ENCODE measurements around the gene SNORC.
"Not testable (repeated sequence)": the region's sequence is repeated elsewhere in the genome, so short reads cannot be mapped to it uniquely, and the experiment has no call there.

SNORC gene
- 0.78 to 1.1 reads per million in 2 experiments for total RNA-seq

DNA sequence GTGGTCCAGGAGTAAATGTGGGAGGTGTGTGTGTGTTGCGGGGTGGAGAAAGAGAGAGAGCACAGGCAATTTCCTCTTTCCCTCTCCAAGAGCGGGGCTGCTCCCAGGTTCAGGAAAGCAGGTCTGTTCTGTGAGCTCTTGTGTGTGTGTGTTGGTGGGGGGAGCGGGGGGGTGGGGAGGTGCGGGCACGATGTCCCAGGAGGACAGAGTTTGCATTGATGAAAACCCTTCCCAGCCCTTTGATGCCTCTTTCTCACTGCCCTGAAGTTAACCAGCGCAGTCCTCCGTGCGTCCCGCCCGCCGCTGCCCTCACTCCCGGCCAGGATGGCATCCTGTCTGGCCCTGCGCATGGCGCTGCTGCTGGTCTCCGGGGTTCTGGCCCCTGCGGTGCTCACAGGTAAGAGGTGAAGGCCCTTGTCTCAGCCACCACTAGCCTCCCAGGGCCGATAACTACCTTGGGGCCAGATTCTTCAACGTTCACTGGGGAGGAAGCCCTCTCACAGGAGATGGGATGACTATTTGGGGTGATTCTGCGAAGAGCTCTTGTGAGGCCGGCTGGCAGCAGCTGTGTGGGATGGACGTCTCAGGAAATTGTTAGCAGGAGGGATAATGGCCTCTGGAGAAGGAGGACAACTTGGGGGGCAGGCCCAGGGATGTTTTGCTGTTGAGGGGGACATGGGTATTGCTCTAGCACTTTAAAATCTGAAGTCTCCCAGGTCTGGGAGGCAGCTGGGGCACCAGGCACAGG lies at the start of gene SNORC:
SNORC (plus strand) TSS at position 247 of the 748 bp plus-strand sequence; CDS start at position 325, 78 bp downstream.
- no peak for DNase-seq (ENCODE audit: low read depth)

DNA sequence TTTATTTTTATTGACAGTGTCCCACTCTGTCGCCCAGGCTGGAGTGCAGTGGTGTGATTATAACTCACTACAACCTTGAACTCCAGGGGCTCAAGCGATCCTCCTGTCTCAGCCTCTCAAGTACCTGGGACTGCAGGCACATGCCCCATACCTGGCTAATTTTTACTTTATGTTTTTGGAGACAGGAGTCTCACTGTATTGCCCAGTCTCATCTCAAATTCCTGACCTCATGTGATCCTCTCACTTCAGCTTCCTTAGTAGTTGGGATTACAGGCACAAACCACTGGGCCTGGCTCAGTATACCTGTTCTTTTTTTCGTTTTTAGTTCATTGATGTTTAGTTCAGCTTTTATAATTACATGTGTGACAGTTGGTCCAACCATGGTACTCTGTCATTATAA lies 40.1 kb upstream of the SNORC start:
- DNase-seq (ENCODE audit: low read depth), result no peak

DNA sequence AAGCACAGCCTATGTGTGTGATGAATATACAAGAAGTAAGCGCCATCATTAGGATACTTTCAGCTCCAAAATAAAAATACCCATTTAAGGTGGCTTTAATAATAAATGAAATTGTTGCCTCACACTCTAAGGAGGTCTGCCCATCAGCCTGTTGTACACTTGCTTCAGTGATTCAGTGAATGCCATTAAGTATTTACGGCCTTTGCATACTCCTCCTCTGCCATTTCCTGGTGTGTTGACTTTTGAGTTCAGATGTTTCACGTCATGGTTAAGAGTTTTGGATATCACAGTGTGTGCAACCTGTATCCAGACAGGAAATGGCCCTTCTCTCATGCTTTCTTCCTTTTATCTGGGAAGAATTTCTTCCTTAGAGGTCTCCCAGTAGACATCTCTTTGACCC lies 38.6 kb upstream of the SNORC start:
- no peak for DNase-seq (ENCODE audit: low read depth)

DNA sequence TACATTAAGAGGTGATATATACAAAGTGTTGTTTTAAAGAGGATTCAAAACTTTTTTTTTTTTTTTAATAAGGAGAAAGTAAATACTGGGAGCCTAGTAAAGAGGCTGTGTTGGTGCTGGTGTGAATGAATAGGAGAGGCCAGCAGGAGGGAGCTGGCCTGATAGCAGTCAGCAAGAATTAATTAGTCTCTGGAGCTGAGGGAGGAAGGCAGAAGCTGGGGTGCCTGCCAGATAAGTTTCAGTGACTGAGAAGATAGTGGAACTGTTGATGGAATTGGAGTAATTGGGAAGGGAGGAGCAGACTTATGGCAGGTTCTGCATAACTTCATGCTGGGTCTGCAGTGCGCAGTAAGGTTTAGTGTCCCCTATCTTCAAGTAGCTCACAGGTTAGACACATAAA lies 36.2 kb upstream of the SNORC start:
- no peak for DNase-seq (ENCODE audit: low read depth)

DNA sequence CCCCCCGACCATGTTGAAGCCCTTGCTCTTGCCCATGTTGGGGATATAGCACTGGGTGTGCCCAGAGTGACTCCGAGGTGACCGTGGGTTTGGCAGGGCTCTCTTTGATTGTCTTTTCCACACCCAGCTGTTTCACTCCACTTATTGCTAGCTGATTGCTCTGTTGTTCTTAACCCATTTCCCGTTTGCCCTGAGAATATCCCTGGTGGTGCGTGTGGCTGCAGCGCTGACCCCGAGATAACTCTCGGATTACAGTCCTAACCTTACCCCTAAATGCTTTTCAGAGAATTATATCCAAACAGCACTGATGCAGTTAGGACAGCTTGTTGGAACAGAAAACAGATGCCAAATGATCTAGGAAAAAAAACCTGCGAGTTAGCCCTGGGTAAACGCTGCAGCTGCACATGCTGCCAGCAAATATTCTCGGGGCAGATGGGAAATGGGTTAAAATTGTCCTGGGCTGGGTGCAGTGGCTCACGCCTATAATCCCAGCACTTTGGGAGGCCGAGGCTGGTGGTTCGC lies 34.3 kb upstream of the SNORC start:
- DNase-seq (ENCODE audit: low read depth), result no peak

DNA sequence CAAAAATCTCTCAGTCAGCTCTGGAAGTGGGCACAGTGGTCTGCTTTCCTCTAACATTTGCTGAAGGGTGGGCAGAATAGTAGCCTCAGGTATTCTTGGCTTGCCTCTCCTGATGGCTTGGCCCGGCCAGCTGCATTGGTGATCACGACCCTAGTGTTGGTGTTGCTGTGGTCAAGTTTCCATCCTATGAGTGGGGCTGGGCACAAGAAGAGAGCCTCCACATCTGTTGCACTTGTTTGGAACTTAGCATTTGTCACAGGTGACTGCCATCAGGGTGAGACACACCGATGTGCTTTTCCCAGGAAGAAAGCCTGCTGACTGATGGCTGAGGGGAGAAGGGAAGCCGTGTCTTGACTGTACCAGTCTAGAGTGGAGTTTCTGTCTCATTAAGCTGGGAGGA lies 33.1 kb upstream of the SNORC start:
- DNase-seq (ENCODE audit: low read depth), result no peak

DNA sequence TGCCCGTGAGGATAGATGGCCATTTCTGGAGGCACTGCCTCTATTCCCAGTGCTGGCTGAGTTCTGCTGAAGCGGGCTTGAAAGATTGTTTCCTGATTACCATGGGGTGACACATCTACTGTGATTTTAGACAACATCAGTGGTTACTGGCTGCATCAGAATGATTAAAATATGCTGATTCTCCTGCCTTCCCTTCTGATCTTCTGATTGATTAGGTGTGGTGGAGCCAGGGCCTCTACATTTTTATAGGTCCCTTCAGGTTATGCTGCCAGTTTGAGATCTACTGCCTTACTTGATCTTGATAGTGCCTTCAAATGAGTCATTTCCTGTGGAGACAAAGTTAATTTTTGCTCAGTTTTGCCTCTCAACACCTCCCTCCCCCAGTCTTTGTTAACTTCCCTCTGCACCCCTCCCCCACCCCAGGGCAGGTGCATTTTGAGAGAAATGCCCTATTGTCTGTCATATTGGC lies 31.6 kb upstream of the SNORC start:
- DNase-seq (ENCODE audit: low read depth), result peak; percentile 48

DNA sequence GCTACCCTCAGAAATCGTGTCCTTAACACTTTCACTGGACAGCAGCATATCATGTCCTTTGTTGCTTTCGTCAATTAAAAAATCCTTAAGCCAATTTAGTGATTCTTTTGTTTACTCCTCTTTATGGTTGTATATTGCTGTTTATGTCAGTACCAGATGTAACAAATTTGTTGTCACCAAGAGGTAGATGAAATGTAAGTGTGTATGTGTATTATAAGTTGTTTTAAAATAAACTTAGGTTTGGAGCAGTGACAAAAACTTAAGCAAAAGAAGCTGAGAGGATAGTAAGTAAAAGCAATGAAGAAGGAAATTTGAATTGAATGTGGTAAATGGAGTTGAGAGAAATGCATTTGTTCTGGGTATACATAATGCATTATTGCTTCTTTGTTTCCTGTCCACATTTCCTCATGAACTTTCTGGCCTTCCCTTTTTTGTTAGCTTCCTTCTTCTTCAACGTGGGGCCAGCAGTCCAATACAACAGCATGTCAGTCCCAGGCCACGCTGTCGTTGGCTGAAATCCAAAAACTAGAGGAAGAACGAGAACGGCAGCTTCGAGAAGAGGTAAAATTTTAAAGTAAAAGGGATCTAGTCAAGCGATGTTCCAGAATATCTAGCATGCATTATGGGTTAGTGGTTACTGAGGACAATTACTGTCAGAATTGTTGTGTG lies 30.5 kb upstream of the SNORC start:
- no peak for DNase-seq (ENCODE audit: low read depth)

DNA sequence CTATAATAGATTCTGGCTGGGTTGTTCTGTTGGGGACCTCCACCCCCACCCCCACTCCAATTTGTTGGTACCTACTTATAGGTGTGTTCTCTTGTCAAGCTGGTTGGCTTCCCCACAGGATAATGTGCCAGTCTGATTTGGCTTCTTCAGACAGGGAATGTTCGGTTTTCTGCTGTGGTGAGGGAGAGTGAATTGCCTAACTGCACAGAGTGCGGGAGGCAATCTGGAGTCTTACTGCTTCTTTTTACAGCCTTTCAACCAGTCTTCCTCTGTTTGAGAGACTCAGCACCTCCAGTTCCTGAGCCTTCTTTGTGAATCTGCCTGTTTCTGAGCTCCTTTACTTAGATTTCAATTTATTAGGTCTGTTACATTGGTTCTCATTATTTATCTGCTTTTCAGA lies 27.4 kb upstream of the SNORC start:
- no peak for DNase-seq (ENCODE audit: low read depth)

DNA sequence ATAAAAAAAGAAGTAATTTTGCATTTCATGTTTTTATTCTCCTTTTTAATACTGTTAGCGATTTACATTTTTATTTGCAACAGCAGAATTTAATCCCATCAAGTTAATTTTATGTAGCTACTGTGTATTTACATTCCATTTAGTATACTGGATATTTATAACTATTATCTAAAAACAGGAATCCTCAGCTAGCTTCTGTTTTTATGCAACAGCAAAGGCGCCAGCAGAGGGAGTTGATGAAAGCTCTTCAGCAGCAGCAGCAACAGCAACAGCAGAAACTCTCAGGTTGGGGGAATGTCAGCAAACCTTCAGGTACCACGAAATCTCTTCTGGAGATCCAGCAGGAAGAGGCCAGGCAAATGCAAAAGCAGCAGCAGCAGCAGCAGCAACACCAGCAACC lies 26.2 kb upstream of the SNORC start:
- DNase-seq (ENCODE audit: low read depth), result no peak

DNA sequence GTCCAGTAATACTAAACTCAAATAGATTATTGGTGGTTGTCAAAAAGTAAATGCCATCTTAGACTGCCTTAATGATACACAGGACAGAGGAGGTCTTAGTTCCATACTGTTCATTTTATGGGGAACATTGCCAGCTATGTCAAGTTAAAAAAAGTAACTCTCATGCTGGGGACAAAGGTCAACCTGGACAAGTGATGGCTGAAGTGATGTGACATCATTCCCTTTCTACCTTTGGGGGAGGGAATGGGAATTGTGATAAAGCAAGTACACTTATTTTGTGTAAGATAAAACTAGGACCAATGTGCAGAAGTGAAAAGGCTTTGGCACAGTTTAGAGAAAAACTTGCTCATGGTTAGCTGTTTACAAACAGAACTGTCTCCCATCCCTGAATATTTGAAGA lies 24.0 kb upstream of the SNORC start:
- no peak for DNase-seq (ENCODE audit: low read depth)

DNA sequence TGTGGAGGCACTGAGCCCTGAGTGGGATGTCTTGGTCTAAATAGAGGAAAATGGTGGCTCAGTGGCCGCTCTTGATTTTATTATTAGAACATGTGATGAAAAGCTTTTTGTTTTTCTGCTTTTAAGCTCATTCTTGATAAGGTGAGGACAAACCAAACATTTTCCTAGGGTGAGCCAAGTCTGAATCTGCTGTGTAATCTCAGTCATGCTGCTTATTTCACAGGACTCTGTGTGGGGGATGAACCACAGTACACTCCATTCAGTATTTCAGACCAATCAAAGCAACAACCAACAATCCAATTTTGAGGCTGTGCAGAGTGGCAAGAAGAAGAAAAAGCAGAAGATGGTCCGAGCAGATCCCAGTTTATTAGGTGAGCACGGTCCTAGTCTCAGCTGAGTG lies 20.0 kb upstream of the SNORC start:
- DNase-seq (ENCODE audit: low read depth), result no peak

DNA sequence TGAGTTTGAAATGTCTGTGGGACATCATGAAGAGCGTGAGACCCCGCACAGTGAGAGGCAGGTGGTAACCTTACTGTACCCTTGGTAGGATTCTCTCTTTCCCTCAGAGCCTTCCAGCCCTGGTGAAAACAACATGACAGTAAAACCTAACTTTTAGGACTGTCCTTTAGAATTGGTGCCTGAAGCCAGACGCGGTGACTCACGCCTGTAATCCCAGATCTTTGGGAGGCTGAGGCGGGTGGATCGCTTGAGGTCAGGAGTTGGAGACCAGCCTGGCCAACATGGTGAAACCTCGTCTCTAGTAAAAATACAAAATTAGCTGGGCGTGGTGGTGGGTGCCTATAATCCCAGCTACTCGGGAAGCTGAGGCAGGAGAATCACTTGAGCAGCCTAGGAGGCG lies 18.0 kb upstream of the SNORC start:
- DNase-seq (ENCODE audit: low read depth), result not testable (repeated sequence)

DNA sequence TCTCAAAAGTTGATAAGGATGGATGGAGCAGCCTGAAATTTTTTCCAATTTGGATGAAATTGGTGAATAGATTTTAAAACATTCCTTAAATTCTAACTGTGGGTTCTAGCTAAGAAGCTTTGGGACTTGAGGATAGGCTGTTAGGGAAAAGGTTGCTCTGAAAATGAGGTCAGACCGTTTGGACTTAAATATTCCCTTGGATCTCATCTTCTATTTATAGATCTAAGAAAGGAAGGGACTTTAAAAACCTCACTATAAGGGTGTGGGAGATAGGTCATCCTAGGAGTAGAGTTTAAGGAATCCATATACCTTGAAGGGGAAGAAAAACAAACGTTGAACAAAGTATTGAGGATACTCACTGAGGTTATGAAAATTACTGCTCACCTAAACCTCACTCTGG lies 17.4 kb upstream of the SNORC start:
- no peak for DNase-seq (ENCODE audit: low read depth)

DNA sequence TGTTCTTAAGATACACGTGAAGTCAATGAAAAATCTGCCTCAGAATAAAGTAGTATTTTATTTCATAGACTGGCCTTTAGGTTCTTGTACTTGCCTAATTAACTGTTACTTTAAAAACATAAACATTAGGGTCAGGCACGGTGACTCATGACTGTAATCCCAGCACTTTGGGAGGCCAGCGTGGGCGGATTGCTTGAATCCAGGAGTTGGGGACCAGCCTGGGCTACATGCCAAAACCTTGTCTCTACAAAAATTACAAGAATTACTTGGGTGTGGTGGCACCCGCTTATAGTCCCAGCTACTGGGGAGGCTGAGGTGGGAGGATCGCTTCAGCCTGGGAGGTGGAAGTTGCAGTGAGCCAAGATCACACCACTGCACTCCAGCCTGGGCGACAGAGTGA lies 16.0 kb upstream of the SNORC start:
- DNase-seq (ENCODE audit: low read depth), result no peak

DNA sequence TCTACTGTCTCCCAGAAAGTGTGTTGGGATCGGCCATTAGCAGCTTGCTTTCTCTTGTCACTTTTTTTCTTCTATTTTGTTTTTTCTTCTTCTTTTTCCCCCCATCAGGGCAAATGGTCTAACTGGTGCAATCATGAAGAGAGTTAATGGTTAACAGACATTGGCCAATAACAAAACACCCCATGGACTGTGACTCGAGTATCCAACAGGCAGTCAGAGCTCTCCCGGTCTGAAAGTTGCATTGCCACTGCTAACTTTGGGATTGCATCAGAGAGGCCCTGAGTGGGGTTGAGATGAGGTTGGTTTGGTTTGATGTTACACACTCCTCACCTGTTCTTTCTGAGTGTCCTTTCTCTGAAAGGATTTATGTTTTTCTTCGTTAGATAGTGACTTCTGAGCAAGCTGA lies 12.9 kb upstream of the SNORC start:
- DNase-seq (ENCODE audit: low read depth), result no peak

DNA sequence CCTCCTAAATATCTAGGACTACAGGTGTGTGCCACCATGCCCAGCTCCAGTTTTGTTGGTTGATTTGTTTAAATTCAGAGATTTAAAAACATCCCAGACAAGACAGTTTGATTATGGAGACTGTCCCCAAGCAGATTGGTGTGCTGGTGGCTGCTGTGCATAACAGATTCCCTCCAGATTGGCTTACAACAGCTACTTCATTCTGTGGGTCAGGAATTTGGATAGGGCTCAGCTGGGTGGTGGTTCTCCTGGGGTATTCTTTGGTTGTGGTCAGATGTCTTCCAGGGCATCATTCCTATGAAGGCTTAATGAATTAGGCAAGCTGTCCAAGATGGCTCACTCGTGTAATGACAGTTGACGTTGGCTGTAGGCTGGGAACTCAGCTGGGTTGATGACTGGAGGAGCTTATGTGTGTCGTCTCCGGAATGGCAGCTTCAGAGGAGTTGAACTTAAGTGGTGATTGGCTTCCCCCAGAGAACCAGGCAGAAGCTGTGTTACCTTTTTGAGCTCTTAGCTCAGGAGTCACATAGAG lies 10.6 kb upstream of the SNORC start:
- no peak for DNase-seq (ENCODE audit: low read depth)

DNA sequence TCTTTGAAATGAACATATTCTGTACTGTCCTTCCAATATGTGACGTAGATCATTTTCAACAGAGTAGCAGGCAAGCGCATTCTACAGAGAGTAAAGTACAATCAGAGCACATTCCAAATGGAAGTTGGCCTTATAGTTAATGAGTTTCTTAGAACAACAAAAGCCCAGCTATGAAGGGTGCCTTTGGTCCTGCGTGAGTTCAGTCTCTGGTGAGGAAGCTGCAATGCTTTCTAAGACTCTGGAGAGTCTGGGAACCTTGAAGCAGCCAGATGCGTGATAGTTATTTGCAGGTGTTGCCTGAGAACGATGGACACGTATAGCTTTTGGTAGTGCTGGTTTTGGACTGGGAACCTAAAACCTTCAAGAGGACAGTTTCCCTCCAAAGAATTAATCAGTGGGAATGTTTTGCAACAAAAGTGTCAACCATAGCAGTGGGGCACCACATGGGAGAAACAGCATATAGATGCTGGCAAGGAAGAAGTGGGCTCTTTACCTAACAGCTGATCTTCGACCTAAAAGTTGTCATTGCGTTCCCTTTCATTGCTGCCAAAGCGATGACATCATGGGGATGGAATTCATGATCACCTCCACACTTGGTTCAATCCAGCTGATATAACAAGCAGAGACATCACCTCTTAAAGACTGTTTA lies 9.3 kb upstream of the SNORC start:
- no peak for DNase-seq (ENCODE audit: low read depth)

DNA sequence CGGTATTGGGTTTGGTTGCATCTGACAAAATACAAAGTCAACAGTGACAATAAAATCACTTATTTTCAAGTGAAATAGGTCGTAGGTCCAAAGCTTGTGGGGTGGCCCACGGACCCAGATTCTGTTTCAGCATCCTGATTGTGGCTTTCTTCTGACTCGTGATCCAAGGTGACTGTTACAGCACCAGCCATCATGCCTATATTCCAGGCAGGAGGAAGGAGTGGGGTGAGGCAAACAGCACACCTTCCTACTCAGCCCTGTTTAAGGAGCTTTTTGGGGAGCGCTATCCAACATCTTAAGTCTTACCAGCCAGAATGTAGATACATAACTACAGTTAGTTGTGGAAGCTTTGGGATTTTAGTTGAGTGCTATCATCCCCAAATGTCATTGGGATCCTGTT lies 8.7 kb upstream of the SNORC start:
- DNase-seq (ENCODE audit: low read depth), result no peak

DNA sequence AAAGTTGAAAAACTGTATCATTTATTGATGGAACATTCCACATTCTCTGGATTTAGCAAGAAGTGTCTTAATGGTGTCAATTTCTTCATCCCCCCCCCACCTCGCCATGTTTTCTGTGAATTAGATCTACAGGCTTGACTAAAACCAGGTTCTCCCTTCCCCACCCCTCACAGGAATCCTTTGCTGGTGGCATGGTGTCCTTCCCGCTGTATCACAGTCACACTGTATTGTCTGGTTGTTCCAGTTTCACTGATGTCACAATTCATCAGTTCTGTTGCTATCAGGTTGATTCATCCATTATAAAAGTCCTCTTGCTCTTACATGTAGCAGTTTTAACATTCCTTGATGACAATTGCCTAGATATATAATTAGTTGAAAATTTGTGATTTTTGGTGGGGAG lies 6.1 kb upstream of the SNORC start:
- DNase-seq (ENCODE audit: low read depth), result no peak

DNA sequence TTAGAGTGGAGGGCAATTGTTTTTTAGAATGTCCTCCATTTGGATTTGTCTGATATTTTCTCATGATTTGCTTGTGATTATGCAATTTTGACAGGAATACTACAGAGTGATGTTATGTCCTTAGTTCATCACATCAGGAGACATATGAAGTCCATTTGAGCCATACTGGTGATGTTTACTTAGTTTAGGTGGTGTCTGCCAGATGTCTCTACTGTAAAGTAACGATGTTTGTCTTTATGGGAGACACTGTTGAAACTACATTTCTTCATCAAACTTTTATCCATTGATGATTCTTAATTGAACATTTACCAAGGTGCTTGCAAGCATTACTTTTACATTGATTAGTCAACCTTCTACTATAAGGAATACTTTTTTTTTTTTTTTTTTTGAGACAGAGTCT lies 4.9 kb upstream of the SNORC start:
- DNase-seq (ENCODE audit: low read depth), result no peak

DNA sequence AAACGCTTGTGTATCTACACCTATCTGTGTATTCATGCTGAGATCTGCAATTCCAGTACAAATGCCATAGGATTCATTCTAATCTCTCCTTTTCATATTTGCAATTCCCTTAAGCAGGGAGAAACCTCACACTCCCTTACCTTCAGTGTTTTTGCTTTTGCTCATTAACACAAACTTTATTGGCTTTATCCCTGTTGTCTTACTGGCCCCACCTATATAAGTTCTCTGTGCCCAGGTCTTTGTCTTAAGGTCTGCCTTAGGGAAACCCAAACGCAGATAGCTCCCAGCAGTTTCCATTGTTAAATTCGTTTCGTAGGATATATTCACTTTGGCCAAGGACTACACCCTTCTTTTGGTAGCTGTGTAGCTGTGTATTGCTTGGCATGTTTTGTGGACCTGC lies 4.0 kb upstream of the SNORC start:
- no peak for DNase-seq (ENCODE audit: low read depth)
